SK-N-SH (cell line): Measurements from ENCODE around the gene NCBP2L. TPM values are rescaled to one million over a fixed set of nuclear protein-coding genes. Genes with fewer than 3 reads are reported as not detected.

Source experiments
- CTCF ChIA-PET: fragments of 300-600, 350-600 bp; formaldehyde crosslinking; extraction: SDS; loops from one replicate; lab custom pipeline; 2021; lab: Yijun Ruan, JAX
- POLR2A ChIA-PET: fragments of 350-600 bp; sonication (Branson Sonifier 250); formaldehyde crosslinking; extraction: SDS; loops from one replicate; lab custom pipeline; 2020; ENCODE audit warnings: antibody characterized with exemption, inconsistent platforms; lab: Yijun Ruan, JAX
- DNase-seq: peaks from one replicate; pipeline ENCODE4 v3.0.0; 2012
- H2AFZ ChIP-seq: fragments of 200-600 bp; sonication (generic); 2 replicates; pipeline ENCODE4 v1.8.1; 2016; ENCODE audit warnings: antibody characterized with exemption, mild to moderate bottlenecking, low read depth
- H3F3A ChIP-seq: fragments of 200-600 bp; sonication (generic); replicated peaks from 2 replicates; pipeline ENCODE3; 2016; ENCODE audit warnings: antibody characterized with exemption, mild to moderate bottlenecking; ENCODE audit not compliant: insufficient read depth
- H3K27ac ChIP-seq, 2 experiments: fragments of 200-500 bp in 1 of 2; fragments of 200-600 bp in 1 of 2; sonication (Bioruptor generic) in 1 of 2; sonication (generic), shearing (Covaris generic) in 1 of 2; 2 replicates each; pipeline versions ENCODE4 v1.5.1 to v1.6.1; 2014 to 2016; ENCODE audit warnings: low read depth in 2 of 2, inconsistent platforms in 1 of 2, low read length in 1 of 2, mild to moderate bottlenecking in 1 of 2, mixed read lengths in 1 of 2
- H3K27me3 ChIP-seq: fragments of 200-600 bp; sonication (generic), shearing (Covaris generic); 2 replicates; pipeline ENCODE4 v1.6.1; 2016; ENCODE audit warnings: mixed run types; ENCODE audit not compliant: insufficient read depth
- H3K36me3 ChIP-seq, 2 experiments: fragments of 200-500 bp in 1 of 2; fragments of 200-600 bp in 1 of 2; sonication (Bioruptor generic) in 1 of 2; sonication (generic) in 1 of 2; replicated peaks in 1 of 2; 2 replicates each; pipeline versions ENCODE3 to v1.5.1; 2014 to 2016; ENCODE audit warnings: low read length in 1 of 2, mild to moderate bottlenecking in 1 of 2; ENCODE audit not compliant: insufficient read depth in 2 of 2, control insufficient read depth in 1 of 2
- H3K4me1 ChIP-seq, 2 experiments: fragments of 200-500 bp in 1 of 2; fragments of 200-600 bp in 1 of 2; sonication (Bioruptor generic) in 1 of 2; sonication (generic), shearing (Covaris generic) in 1 of 2; 2 replicates each; pipeline versions ENCODE4 v1.5.1 to v1.6.1; 2014 to 2016; ENCODE audit warnings: low read depth in 1 of 2, low read length in 1 of 2, mixed run types in 1 of 2; ENCODE audit not compliant: insufficient read depth in 2 of 2, control insufficient read depth in 1 of 2
- H3K4me2 ChIP-seq: fragments of 200-600 bp; sonication (generic), shearing (Covaris generic); 2 replicates; pipeline ENCODE4 v1.6.1; 2017; ENCODE audit warnings: mixed run types
- H3K4me3 ChIP-seq, 2 experiments: fragments of 200-500 bp in 1 of 2; fragments of 200-600 bp in 1 of 2; sonication (Bioruptor generic) in 1 of 2; sonication (generic), shearing (Covaris generic) in 1 of 2; 2 replicates each; pipeline versions ENCODE4 v1.5.1 to v1.8.1; 2014 to 2016; ENCODE audit warnings: low read depth in 2 of 2, inconsistent platforms in 1 of 2, low read length in 1 of 2, mild to moderate bottlenecking in 1 of 2, mixed read lengths in 1 of 2, moderate library complexity in 1 of 2
- H3K79me2 ChIP-seq: fragments of 200-600 bp; sonication (generic); 2 replicates; pipeline ENCODE4 v1.8.1; 2017; ENCODE audit warnings: mild to moderate bottlenecking; ENCODE audit not compliant: insufficient read depth
- H3K9ac ChIP-seq: fragments of 200-600 bp; sonication (generic); 2 replicates; pipeline ENCODE4 v1.6.1; 2017; ENCODE audit warnings: mixed run types
- H3K9me2 ChIP-seq: fragments of 200-600 bp; sonication (generic); 2 replicates; pipeline ENCODE4 v1.6.1; 2017; ENCODE audit warnings: mixed run types
- H3K9me3 ChIP-seq: fragments of 200-600 bp; sonication (generic); 2 replicates; pipeline ENCODE4 v1.6.1; 2017; ENCODE audit warnings: mixed run types, mild to moderate bottlenecking, moderate library complexity
- H4K20me1 ChIP-seq: fragments of 200-600 bp; sonication (generic); 2 replicates; pipeline ENCODE4 v1.6.1; 2017; ENCODE audit warnings: mild to moderate bottlenecking, mixed run types; ENCODE audit not compliant: insufficient read depth
- CTCF ChIP-seq: fragments of 200-600 bp; sonication (generic); IDR thresholded peaks from 2 replicates; pipeline ENCODE4 v1.6.1; 2017; ENCODE audit warnings: antibody characterized with exemption, mild to moderate bottlenecking, moderate library complexity
- ELF1 ChIP-seq: IDR thresholded peaks from 2 replicates; pipeline ENCODE4 v1.4.0; 2012
- EZH2phosphoT487 ChIP-seq: fragments of 200-600 bp; sonication (generic); IDR thresholded peaks from 2 replicates; pipeline ENCODE4 v1.6.1; 2017; ENCODE audit warnings: low read depth, mixed run types, mild to moderate bottlenecking, antibody characterized with exemption, moderate library complexity, borderline replicate concordance
- FOSL2 ChIP-seq: IDR thresholded peaks from 2 replicates; pipeline ENCODE4 v1.4.0; 2012; ENCODE audit warnings: low read depth, mild to moderate bottlenecking, moderate library complexity, borderline replicate concordance
- FOXM1 ChIP-seq: IDR thresholded peaks from 2 replicates; pipeline ENCODE4 v1.4.0; 2012; ENCODE audit warnings: low read depth, mild to moderate bottlenecking
- IRF3 ChIP-seq: fragments of 150-350 bp; IDR thresholded peaks from 2 replicates; pipeline ENCODE4 v1.6.1; 2016; ENCODE audit warnings: mild to moderate bottlenecking, low read depth, low read length
- MXI1 ChIP-seq: IDR thresholded peaks from 2 replicates; pipeline ENCODE4 v1.6.1; 2012; ENCODE audit warnings: mild to moderate bottlenecking, low read depth, low read length, improper control_type of control experiment
- NFIC ChIP-seq: IDR thresholded peaks from 2 replicates; pipeline ENCODE4 v1.4.0; 2012; ENCODE audit warnings: borderline replicate concordance
- RCOR1 ChIP-seq: fragments of 150-350 bp; IDR thresholded peaks from 2 replicates; pipeline ENCODE4 v1.6.1; 2017; ENCODE audit warnings: antibody characterized with exemption, low read length
- RFX5 ChIP-seq: IDR thresholded peaks from 2 replicates; pipeline ENCODE4 v1.6.1; 2012; ENCODE audit warnings: mild to moderate bottlenecking, improper control_type of control experiment, low read length
- USF2 ChIP-seq: fragments of 150-350 bp; IDR thresholded peaks from 2 replicates; pipeline ENCODE4 v1.6.1; 2017; ENCODE audit warnings: antibody characterized with exemption, low read length, low read depth, borderline replicate concordance
- ZBTB33 ChIP-seq: IDR thresholded peaks from 2 replicates; pipeline ENCODE4 v1.4.0; 2012; ENCODE audit warnings: low read depth, borderline replicate concordance
- WGBS: methylation state at CpG from one replicate; pipeline ENCODE4 v1.1.6; 2017; ENCODE audit warnings: low lambda C conversion rate; 5-methylcytosine and 5-hydroxymethylcytosine counted together
- polyA plus RNA-seq, 3 experiments: library from polyadenylated mRNA; depleted of rRNA; stranded (reverse); fragments of >200 nt; gene quantifications; 2 replicates each; pipeline ENCODE4 v1.2.3, GENCODE V29; 2012

The NCBP2L gene
- polyA plus RNA-seq, 1 of the 3 experiments (the other 2 are of a cell fraction) = not detected

GRCh38 chrX:107787827-107788226 lies 10.3 kb downstream of the NCBP2L start (continued):
- TF ChIP-seq RCOR1 (no peak), ELF1 (no peak), RFX5 (no peak), IRF3 (no peak), USF2 (no peak)

GRCh38 chrX:107804427-107804826 lies 26.9 kb downstream of the NCBP2L start:
- H3K9ac ChIP-seq = no peak overlapping the region
- H3K4me2 ChIP-seq = no peak overlapping the region
- TF ChIP-seq MXI1 (no peak), CTCF (no peak), NFIC (no peak), FOSL2 (no peak), ZBTB33 (no peak), EZH2phosphoT487 (no peak), ELF1 (no peak), FOXM1 (no peak)
- no peaks in the 10 kb centered on the region for H3K79me2 ChIP-seq
- ChIA-PET POLR2A (no interaction called here), CTCF (no interaction called here)
- H3K27me3 ChIP-seq = peaks cover 7% of the 10 kb centered on the region; the same call in 1 of the 2 replicates
- H3K4me3 ChIP-seq = no peak overlapping the region
- no peaks in the 10 kb centered on the region for H3K4me1 ChIP-seq
- H4K20me1 ChIP-seq = no peaks in the 10 kb centered on the region
- no peaks in the 10 kb centered on the region for H3K9me2 ChIP-seq
- WGBS = 0% methylated on average over 1 of the region's 1 CpG
- H3F3A ChIP-seq = no peaks in the 10 kb centered on the region
- H2AFZ ChIP-seq = no peak overlapping the region
- DNase-seq = no peak
- H3K36me3 ChIP-seq = no peaks in the 10 kb centered on the region
- no peak overlapping the region for H3K27ac ChIP-seq
- no peaks in the 10 kb centered on the region for H3K9me3 ChIP-seq
